K562 (cell line): ENCODE measurements around the gene ENOSF1. TPM values are rescaled to one million over a fixed set of nuclear protein-coding genes. Genes with fewer than 3 reads are reported as not detected.

Source experiments
- ARID1B ChIP-seq: fragments of 450-650 bp; IDR thresholded peaks from 2 replicates; pipeline ENCODE4 v1.6.1; 2016; ENCODE audit warnings: antibody characterized with exemption, mild to moderate bottlenecking, inconsistent platforms
- CC2D1A ChIP-seq: fragments of 450-650 bp; IDR thresholded peaks from 2 replicates; pipeline ENCODE4 v1.6.1; 2017; ENCODE audit warnings: mild to moderate bottlenecking
- CSDE1 ChIP-seq, 2 experiments: fragments of 450-650 bp; IDR thresholded peaks; 2 replicates each; pipeline ENCODE4 v1.6.1; 2016; ENCODE audit warnings: mild to moderate bottlenecking in 1 of 2
- DMBX1 ChIP-seq: fragments of 250-450 bp; sonication (Bioruptor Pico); IDR thresholded peaks from 2 replicates; pipeline ENCODE4 v1.8.0; 2022; ENCODE audit warnings: inconsistent platforms, mild to moderate bottlenecking, moderate library complexity, borderline replicate concordance
- E2F3 ChIP-seq: fragments of 250-450 bp; sonication (Bioruptor Pico); IDR thresholded peaks from 2 replicates; pipeline ENCODE4 v1.4.0; 2020; ENCODE audit warnings: mild to moderate bottlenecking
- ETS2 ChIP-seq: IDR thresholded peaks from 2 replicates; pipeline ENCODE4 v1.6.1; 2016; ENCODE audit warnings: borderline replicate concordance, missing genetic modification characterization, mild to moderate bottlenecking, moderate library complexity, missing compliant biosample characterization; ENCODE audit not compliant: poor library complexity, severe bottlenecking
- FOXM1 ChIP-seq, 2 experiments: fragments of 450-650 bp in 1 of 2; sonication (generic) in 1 of 2; formaldehyde crosslinking in 1 of 2; IDR thresholded peaks; 2 replicates each; pipeline versions ENCODE4 v1.6.1 to v1.9.0; 2017 to 2022; ENCODE audit warnings: low read depth in 2 of 2, mild to moderate bottlenecking in 2 of 2, missing genetic modification reagents in 1 of 2, moderate library complexity in 1 of 2
- HEY1 ChIP-seq: fragments of 250-450 bp; sonication (Bioruptor Pico); IDR thresholded peaks from 2 replicates; pipeline ENCODE4 v1.5.0; 2020; ENCODE audit warnings: mild to moderate bottlenecking, moderate library complexity, borderline replicate concordance
- LCOR ChIP-seq: sonication (generic); formaldehyde crosslinking; IDR thresholded peaks from 2 replicates; pipeline ENCODE4 v1.8.0; 2022; ENCODE audit warnings: mild to moderate bottlenecking, missing genetic modification reagents
- MTA1 ChIP-seq: fragments of 450-650 bp; IDR thresholded peaks from 2 replicates; pipeline ENCODE4 v1.6.1; 2017; ENCODE audit warnings: borderline replicate concordance
- POLR2A ChIP-seq: fragments of 450-650 bp; conservative IDR thresholded peaks from 2 replicates; pipeline ENCODE4 v1.6.1; 2016
- RFX1 ChIP-seq: fragments of 450-650 bp; IDR thresholded peaks from 2 replicates; pipeline ENCODE4 v1.6.1; 2016; ENCODE audit warnings: mild to moderate bottlenecking, moderate library complexity
- SIX5 ChIP-seq, 2 experiments: IDR thresholded peaks; 2 replicates each; pipeline ENCODE4 v1.6.1; 2011; ENCODE audit warnings: low read length in 2 of 2, borderline replicate concordance in 1 of 2, low read depth in 1 of 2, mild to moderate bottlenecking in 1 of 2, moderate library complexity in 1 of 2; ENCODE audit not compliant: insufficient read depth in 1 of 2
- SMAD2 ChIP-seq: fragments of 150-350 bp; IDR thresholded peaks from 2 replicates; pipeline ENCODE4 v1.6.1; 2014; ENCODE audit warnings: low read depth, mild to moderate bottlenecking, low read length
- SPI1 ChIP-seq: IDR thresholded peaks from 2 replicates; pipeline ENCODE4 v1.6.1; 2011; ENCODE audit warnings: low read depth, low read length, control low read depth, borderline replicate concordance
- TRIM28 ChIP-seq: fragments of 450-650 bp; IDR thresholded peaks from 2 replicates; pipeline ENCODE4 v1.6.1; 2017
- YY1 ChIP-seq, 3 experiments: IDR thresholded peaks; 2 replicates each; pipeline ENCODE4 v1.6.1; 2011; ENCODE audit warnings: low read length in 2 of 3, mild to moderate bottlenecking in 2 of 3, moderate library complexity in 2 of 3, borderline replicate concordance in 1 of 3, control low read depth in 1 of 3, low read depth in 1 of 3; ENCODE audit not compliant: insufficient read depth in 3 of 3, insufficient replicate concordance in 2 of 3, control insufficient read depth in 1 of 3, insufficient read length in 1 of 3; ENCODE audit errors: extremely low read depth in 1 of 3
- ZNF583 ChIP-seq: fragments of 250-450 bp; sonication (Bioruptor Pico); IDR thresholded peaks from 2 replicates; pipeline ENCODE4 v1.4.0; 2020
- ZNF584 ChIP-seq: fragments of 200-800 bp; sonication (Bioruptor generic); IDR thresholded peaks from 2 replicates; pipeline ENCODE4 v1.6.1; 2016; ENCODE audit warnings: low read depth, mild to moderate bottlenecking, missing genetic modification characterization, missing compliant biosample characterization
- ZNF766 ChIP-seq: fragments of 200-800 bp; sonication (Bioruptor generic); conservative IDR thresholded peaks from 2 replicates; pipeline ENCODE4 v1.6.1; 2016; ENCODE audit warnings: missing genetic modification characterization, missing compliant biosample characterization
- polyA plus RNA-seq, 8 experiments: library from polyadenylated mRNA; depleted of rRNA in 4 of 8; stranded (reverse) in 5 of 8; unstranded in 3 of 8; fragments of >200 nt; fragmentation: Nextera tagmentation in 2 of 8; fragmentation: Illumina TruSeq in 1 of 8; extraction: Ambion mirVana in 2 of 8; extraction: Trizol in 1 of 8; gene quantifications; 2 replicates each; pipeline versions ENCODE4 v1.2.1 to v1.2.3, GENCODE V29; 2011 to 2014; ENCODE audit warnings: inconsistent platforms in 1 of 8, missing spikeins in 1 of 8
- total RNA-seq, 7 experiments: library from RNA; depleted of rRNA in 6 of 7; stranded (reverse); fragments of >200 nt in 6 of 7; fragmentation: Illumina TruSeq in 2 of 7; extraction: Trizol in 2 of 7; gene quantifications; 2 replicates each; pipeline versions ENCODE4 v1.2.1 to v1.2.3, GENCODE V29; 2011 to 2021; ENCODE audit warnings: low replicate concordance in 1 of 7
- TF ChIP-seq, protein P1 (sequence below), 2 experiments: fragments of 450-650 bp; IDR thresholded peaks; 2 replicates each; pipeline ENCODE4 v1.6.1; 2016
- TF ChIP-seq, protein P2 (sequence below): fragments of 450-650 bp; formaldehyde crosslinking; conservative IDR thresholded peaks from 2 replicates; pipeline ENCODE4 v1.4.0; 2022; ENCODE audit warnings: mild to moderate bottlenecking, missing genetic modification characterization
- TF ChIP-seq, protein P3 (sequence below): IDR thresholded peaks from 2 replicates; pipeline ENCODE4 v1.6.1; 2016; ENCODE audit warnings: missing genetic modification characterization, missing compliant biosample characterization
- TF ChIP-seq, protein P4 (sequence below): sonication (generic); IDR thresholded peaks from 2 replicates; pipeline ENCODE4 v1.6.1; 2016

ENOSF1 gene
- total and polyA plus RNA-seq, 9 of the 15 experiments (the other 6 are each of a cell fraction or from before 2014, with no cell fraction given): 15.5 to 66.4 (median 46.5) TPM

DNA sequence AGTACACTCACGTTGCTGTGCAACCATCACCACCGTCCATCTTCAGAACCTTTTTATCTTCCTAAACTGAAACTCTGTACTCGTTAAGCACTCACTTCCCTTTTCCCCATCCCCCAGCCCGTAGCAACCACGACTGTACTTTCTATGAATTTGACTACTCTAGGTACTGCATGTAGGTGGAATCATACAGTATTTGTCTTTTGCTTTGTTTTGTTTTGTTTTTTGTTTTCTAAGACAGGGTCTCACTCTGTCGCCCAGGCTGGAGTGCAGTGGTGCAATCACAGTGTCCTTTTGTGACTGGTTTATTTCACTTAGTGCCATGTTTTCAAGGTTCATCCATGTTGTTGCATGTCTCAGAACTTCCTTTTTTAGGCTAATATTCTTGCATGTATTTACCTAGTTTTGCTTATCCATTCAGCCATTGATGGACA, 62.0 kb downstream of the ENOSF1 start (continued):
- TF ChIP-seq TRIM28 (peak; percentile 57; the same call in 1 of the 2 replicates), HEY1 (CRISPR knock-in tag) (no peak), MTA1 (no peak), YY1 (IDR thresholded peaks at IDR 0.05; ENCODE audit: borderline replicate concordance in 1 of 3, control insufficient read depth in 1 of 3, extremely low read depth in 1 of 3, insufficient read depth in 3 of 3, insufficient read length in 1 of 3, insufficient replicate concordance in 2 of 3, low read depth in 1 of 3, low read length in 2 of 3) (peak in 1 of 3 experiments; percentile 53), ZNF766 (CRISPR knock-in tag) (peak; percentile 34; the same call in 1 of the 2 replicates), CC2D1A (peak; percentile 51), E2F3 (CRISPR knock-in tag) (no peak), LCOR (peak; percentile 75; the same call in 1 of the 2 replicates), ARID1B (peak; percentile 78), RFX1 (peak; percentile 75), ZNF584 (CRISPR knock-in tag) (0 out of 2 replicates have a peak, but pooled peaks have one; percentile 36), SPI1 (peak; percentile 99), DMBX1 (CRISPR knock-in tag) (peak; percentile 49; the same call in 1 of the 2 replicates), ETS2 (no peak), SIX5 (IDR thresholded peaks at IDR 0.05; ENCODE audit: borderline replicate concordance in 1 of 2, insufficient read depth in 1 of 2, low read depth in 1 of 2, low read length in 2 of 2) (no peak), POLR2A (no peak), CSDE1 (IDR thresholded peaks at IDR 0.05) (peak in 1 of 2 experiments; percentile 41; a peak in 1 of 4 replicates), ZNF583 (CRISPR knock-in tag) (no peak), SMAD2 (no peak), FOXM1 (IDR thresholded peaks at IDR 0.05; ENCODE audit: low read depth) (peak; percentile 12; the same call in 1 of the 2 replicates), FOXM1 (CRISPR knock-in tag; IDR thresholded peaks at IDR 0.05; ENCODE audit: low read depth) (no peak)
- TF ChIP-seq, protein P1, sequence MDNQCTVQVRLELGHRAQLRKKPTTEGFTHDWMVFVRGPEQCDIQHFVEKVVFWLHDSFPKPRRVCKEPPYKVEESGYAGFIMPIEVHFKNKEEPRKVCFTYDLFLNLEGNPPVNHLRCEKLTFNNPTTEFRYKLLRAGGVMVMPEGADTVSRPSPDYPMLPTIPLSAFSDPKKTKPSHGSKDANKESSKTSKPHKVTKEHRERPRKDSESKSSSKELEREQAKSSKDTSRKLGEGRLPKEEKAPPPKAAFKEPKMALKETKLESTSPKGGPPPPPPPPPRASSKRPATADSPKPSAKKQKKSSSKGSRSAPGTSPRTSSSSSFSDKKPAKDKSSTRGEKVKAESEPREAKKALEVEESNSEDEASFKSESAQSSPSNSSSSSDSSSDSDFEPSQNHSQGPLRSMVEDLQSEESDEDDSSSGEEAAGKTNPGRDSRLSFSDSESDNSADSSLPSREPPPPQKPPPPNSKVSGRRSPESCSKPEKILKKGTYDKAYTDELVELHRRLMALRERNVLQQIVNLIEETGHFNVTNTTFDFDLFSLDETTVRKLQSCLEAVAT (IDR thresholded peaks at IDR 0.05): peak; percentile 57 to 81; a peak in 2 of 4 replicates
- TF ChIP-seq, protein P2, sequence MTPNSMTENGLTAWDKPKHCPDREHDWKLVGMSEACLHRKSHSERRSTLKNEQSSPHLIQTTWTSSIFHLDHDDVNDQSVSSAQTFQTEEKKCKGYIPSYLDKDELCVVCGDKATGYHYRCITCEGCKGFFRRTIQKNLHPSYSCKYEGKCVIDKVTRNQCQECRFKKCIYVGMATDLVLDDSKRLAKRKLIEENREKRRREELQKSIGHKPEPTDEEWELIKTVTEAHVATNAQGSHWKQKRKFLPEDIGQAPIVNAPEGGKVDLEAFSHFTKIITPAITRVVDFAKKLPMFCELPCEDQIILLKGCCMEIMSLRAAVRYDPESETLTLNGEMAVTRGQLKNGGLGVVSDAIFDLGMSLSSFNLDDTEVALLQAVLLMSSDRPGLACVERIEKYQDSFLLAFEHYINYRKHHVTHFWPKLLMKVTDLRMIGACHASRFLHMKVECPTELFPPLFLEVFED (CRISPR knock-in tag): peak; percentile 91
- TF ChIP-seq, protein P3, sequence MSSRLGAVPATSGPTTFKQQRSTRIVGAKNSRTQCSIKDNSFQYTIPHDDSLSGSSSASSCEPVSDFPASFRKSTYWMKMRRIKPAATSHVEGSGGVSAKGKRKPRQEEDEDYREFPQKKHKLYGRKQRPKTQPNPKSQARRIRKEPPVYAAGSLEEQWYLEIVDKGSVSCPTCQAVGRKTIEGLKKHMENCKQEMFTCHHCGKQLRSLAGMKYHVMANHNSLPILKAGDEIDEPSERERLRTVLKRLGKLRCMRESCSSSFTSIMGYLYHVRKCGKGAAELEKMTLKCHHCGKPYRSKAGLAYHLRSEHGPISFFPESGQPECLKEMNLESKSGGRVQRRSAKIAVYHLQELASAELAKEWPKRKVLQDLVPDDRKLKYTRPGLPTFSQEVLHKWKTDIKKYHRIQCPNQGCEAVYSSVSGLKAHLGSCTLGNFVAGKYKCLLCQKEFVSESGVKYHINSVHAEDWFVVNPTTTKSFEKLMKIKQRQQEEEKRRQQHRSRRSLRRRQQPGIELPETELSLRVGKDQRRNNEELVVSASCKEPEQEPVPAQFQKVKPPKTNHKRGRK (tag): no peak
- TF ChIP-seq, protein P4, sequence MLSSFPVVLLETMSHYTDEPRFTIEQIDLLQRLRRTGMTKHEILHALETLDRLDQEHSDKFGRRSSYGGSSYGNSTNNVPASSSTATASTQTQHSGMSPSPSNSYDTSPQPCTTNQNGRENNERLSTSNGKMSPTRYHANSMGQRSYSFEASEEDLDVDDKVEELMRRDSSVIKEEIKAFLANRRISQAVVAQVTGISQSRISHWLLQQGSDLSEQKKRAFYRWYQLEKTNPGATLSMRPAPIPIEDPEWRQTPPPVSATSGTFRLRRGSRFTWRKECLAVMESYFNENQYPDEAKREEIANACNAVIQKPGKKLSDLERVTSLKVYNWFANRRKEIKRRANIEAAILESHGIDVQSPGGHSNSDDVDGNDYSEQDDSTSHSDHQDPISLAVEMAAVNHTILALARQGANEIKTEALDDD: peak; percentile 94
